ENCODE data around the gene ABTB2. TPM values are rescaled to one million over a fixed set of nuclear protein-coding genes. Genes with fewer than 3 reads are reported as not detected.
A peak's percentile ranks its signal among the peaks of the same experiment; 100 is the strongest.

ABTB2 gene
- total and polyA plus RNA-seq, 7 donors = 1.3 to 12.9 (median 2.5) TPM

DNA sequence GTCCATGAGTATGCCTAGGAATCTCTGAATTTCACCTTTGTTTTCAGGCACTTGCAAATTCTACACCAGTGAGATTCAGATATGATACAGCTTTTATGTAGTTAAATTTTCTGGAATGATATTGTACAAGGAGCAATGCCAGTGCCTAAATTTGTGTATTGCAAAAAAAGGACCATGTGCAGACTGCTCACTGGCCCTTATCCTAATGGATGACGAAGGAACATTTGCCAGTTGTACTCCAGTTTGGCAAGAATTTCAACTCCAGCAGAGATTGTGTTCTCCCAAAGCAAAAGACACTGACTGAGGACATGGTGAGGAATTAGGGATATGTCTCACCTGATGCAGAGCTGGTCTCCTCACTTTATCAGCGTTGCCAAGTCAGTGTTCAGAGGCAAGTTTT lies 243.8 kb downstream of the ABTB2 start:
- Histone ChIP-seq H3K27me3 (no peaks in the 10 kb centered on the region), H3K27ac (no peak overlapping the region), H3K4me1 (no peaks in the 10 kb centered on the region), H3K9me3 (no peaks in the 10 kb centered on the region), H3K4me3 (no peak overlapping the region), H3K36me3 (peaks cover 31 to 100% (median 71%) of the 10 kb centered on the region in 4 donors)
- intact Hi-C loops (cut with DNase I) = no loop called here
- WGBS, 2 donors = 94 to 95% methylated on average over 2 of the region's 2 CpGs
- TF ChIP-seq EP300 (IDR thresholded peaks at IDR 0.05) (no peak), POLR2A (IDR thresholded peaks at IDR 0.05) (no peak), POLR2AphosphoS5 (IDR thresholded peaks at IDR 0.05) (no peak)
- TF ChIP-seq, protein P1, sequence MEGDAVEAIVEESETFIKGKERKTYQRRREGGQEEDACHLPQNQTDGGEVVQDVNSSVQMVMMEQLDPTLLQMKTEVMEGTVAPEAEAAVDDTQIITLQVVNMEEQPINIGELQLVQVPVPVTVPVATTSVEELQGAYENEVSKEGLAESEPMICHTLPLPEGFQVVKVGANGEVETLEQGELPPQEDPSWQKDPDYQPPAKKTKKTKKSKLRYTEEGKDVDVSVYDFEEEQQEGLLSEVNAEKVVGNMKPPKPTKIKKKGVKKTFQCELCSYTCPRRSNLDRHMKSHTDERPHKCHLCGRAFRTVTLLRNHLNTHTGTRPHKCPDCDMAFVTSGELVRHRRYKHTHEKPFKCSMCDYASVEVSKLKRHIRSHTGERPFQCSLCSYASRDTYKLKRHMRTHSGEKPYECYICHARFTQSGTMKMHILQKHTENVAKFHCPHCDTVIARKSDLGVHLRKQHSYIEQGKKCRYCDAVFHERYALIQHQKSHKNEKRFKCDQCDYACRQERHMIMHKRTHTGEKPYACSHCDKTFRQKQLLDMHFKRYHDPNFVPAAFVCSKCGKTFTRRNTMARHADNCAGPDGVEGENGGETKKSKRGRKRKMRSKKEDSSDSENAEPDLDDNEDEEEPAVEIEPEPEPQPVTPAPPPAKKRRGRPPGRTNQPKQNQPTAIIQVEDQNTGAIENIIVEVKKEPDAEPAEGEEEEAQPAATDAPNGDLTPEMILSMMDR (IDR thresholded peaks at IDR 0.05) = no peak
- no peak for DNase-seq

DNA sequence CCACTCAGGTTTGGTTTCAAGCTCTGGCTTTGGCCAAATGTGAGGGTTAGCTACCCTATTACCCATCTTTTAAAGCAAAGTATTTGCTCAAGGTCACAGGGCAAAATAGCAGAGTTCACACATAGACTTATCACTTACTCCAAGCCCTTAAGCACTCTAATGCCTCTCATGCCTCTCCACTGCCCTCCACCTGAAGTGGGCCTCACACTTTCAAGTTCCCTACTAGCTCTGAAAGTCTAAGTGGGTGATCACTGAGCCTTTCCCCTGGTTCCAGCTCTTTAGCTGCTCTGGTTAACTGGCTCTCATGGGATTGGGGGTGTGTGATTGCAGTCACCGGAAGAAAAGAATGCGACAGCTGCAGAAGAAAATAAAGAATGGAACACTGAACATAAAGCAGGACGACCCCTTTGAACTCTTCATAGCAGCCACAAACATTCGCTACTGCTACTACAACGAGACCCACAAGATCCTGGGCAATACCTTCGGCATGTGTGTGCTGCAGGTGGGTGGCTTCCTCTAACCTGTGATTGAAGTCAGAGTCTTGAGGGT lies 246.0 kb downstream of the ABTB2 start:
- H3K9me3 ChIP-seq = no peaks in the 10 kb centered on the region
- TF ChIP-seq, protein P1 (IDR thresholded peaks at IDR 0.05) = no peak
- TF ChIP-seq POLR2A (IDR thresholded peaks at IDR 0.05) = no peak
- TF ChIP-seq EP300 (IDR thresholded peaks at IDR 0.05) = no peak
- no peak for TF ChIP-seq POLR2AphosphoS5 (IDR thresholded peaks at IDR 0.05)
- intact Hi-C loops (cut with DNase I) = no loop called here
- no peak overlapping the region for H3K4me3 ChIP-seq
- H3K4me1 ChIP-seq = peaks cover 0 to 12% (median 8%) of the 10 kb centered on the region in 4 donors
- H3K36me3 ChIP-seq = peaks cover 28 to 89% (median 59%) of the 10 kb centered on the region in 4 donors
- no peak overlapping the region for H3K27ac ChIP-seq
- 96 to 97% methylated on average over 6 of the region's 6 CpGs for WGBS, 2 donors
- DNase-seq = no peak
- H3K27me3 ChIP-seq = no peaks in the 10 kb centered on the region

DNA sequence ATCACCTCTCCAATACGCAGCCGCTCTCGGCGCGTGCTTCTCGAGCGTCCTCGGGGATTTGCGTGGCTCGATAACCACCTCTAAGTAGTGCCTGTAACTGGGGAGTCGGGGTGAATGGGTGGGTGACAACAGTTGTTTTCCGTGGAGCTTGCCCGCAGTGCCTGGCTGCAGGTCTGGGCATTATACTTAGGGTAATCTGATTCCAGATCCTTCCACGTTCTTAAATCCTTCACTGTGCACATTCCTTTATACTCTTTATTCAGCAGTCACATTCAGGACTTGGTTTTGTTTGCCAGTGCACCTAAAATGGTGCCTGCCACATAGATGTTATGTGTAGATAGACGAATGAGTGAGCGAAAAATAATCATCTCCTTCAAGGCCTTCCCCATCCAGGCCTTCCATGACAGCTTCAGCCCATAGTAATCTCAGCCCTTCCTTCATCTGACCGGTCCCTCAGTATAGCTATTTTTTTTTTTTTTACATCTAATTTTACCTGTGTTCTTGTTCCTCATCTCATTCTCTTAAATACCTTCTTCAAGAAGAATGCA lies 251.8 kb downstream of the ABTB2 start:
- no peak for DNase-seq
- Histone ChIP-seq H3K9me3 (no peaks in the 10 kb centered on the region), H3K4me1 (peaks cover 0 to 29% (median 21%) of the 10 kb centered on the region in 4 donors), H3K27me3 (no peaks in the 10 kb centered on the region), H3K4me3 (peak overlapping the region; percentile 82 to 89 (median 84)), H3K27ac (peak overlapping the region; percentile 87 to 95 (median 92)), H3K36me3 (peaks cover 0 to 43% (median 18%) of the 10 kb centered on the region in 4 donors)
- intact Hi-C loops (cut with DNase I) = loop anchor here (1.0 to 10.0 kb wide), 5 partner anchors 54 to 811 kb away; partner anchors contain the start of genes ABTB2, APIP and PDHX
- 1 to 2% methylated on average over 17 of the region's 17 CpGs for WGBS, 2 donors
- TF ChIP-seq POLR2A (IDR thresholded peaks at IDR 0.05) (no peak), EP300 (IDR thresholded peaks at IDR 0.05) (no peak), POLR2AphosphoS5 (IDR thresholded peaks at IDR 0.05) (no peak)
- TF ChIP-seq, protein P1 (IDR thresholded peaks at IDR 0.05) = no peak

DNA sequence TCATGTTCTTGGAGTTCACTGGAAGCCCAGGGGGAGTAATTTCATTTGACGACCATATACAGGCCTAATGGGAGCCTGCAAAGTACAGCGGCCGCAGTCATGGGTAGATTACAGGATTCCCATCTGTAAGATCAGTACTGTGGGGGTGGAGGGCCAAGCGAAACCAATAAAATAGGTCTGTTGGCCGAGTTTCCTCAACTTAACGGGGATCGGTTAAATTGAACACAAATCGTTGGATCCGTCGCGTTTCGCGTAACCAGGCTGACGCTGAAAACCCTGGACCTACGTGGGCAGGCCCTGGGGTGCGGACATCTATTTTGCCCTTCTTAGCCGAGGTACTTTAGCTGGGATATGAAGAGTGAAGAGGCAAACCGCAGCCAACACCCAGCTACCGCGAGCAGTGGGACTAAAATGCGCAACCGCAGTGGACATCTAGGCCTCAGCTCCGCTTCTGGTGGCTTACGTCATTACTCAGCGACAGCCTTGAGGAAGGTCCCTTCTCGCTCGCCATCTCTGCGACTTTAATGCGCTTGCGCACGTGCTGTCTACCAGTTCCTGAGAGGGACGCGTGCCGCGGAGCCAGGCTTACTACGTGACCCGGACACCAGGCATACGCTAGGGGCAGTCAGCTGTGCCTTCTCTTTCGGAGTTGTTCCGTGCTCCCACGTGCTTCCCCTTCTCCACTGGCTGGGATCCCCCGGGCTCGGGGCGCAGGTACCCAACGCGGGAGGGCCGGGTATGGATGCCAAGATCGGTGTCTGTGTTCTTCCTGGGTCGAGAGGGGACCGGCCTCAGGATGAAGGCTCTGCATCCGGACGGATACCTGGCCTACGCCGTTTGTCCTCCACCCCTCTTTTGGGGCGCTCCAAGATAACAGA lies 252.5 kb downstream of the ABTB2 start, which contains the start of gene NAT10:
NAT10 (plus strand) TSS at position 551 of the 878 bp plus-strand sequence. CDS start 2,597 bp downstream, outside the sequence.
- 0% methylated on average over 55 of the region's 55 CpGs for WGBS, 2 donors
- peaks cover 0 to 43% (median 18%) of the 10 kb centered on the region in 4 donors for H3K36me3 ChIP-seq
- H3K4me3 ChIP-seq = peak within 1 kb of the TSS; percentile 82 to 89 (median 84)
- DNase-seq = peak; percentile 99
- no peaks in the 10 kb centered on the region for H3K27me3 ChIP-seq
- no peaks in the 10 kb centered on the region for H3K9me3 ChIP-seq
- intact Hi-C loops (cut with DNase I) = loop anchor here (1.0 to 10.0 kb wide), 5 partner anchors 53 to 811 kb away; partner anchors contain the start of genes ABTB2, APIP and PDHX
- TF ChIP-seq POLR2A (IDR thresholded peaks at IDR 0.05) (peak; percentile 69 to 70), POLR2AphosphoS5 (IDR thresholded peaks at IDR 0.05) (peak; percentile 90 to 97 (median 96)), EP300 (IDR thresholded peaks at IDR 0.05) (no peak)
- TF ChIP-seq, protein P1 (IDR thresholded peaks at IDR 0.05) = peak in 1 of 4 experiments; percentile 6
- H3K27ac ChIP-seq = peak within 1 kb of the TSS; percentile 87 to 95 (median 92)
- H3K4me1 ChIP-seq = peaks cover 0 to 29% (median 21%) of the 10 kb centered on the region in 4 donors
